Measurements from ENCODE around the gene CCDC136. TPM values are rescaled to one million over a fixed set of nuclear protein-coding genes. Genes with fewer than 3 reads are reported as not detected.

Gene CCDC136
- total RNA-seq, 2 experiments from 2014 or later = 11.7 to 33.5 TPM

- H3K27ac ChIP-seq (ENCODE audit: low read depth, low read length, poor library complexity, severe bottlenecking) = no peak overlapping the region
- no peaks in the 10 kb centered on the region for H3K9me3 ChIP-seq (ENCODE audit: low read length)
- no peaks in the 10 kb centered on the region for H3K9me2 ChIP-seq (ENCODE audit: insufficient read depth, low read length)
- H3K4me1 ChIP-seq (ENCODE audit: insufficient read depth, low read length, poor library complexity, severe bottlenecking) = peaks cover 16% of the 10 kb centered on the region
- ChIA-PET POLR2A (no interaction called here), CTCF (ENCODE audit: unreplicated experiment) (no interaction called here)
- TF ChIP-seq CTCF (conservative IDR thresholded peaks at IDR 0.05; ENCODE audit: low read length) (no peak), EZH2phosphoT487 (IDR thresholded peaks at IDR 0.05; ENCODE audit: borderline replicate concordance, low read depth, low read length) (no peak)
- no peak overlapping the region for H3K4me3 ChIP-seq (ENCODE audit: low read depth, low read length, poor library complexity, severe bottlenecking)
- intact Hi-C loops (cut with micrococcal nuclease; ENCODE audit: unreplicated experiment) = loop anchor here (5.0 kb wide), 2 partner anchors 89 to 299 kb away; no protein-coding TSS in a partner anchor
- DNase-seq (ENCODE audit: low spot score) = no peak
- H2AFZ ChIP-seq (ENCODE audit: low read length) = no peak overlapping the region
- H3K4me2 ChIP-seq (ENCODE audit: low read length) = no peak overlapping the region
- no peaks in the 10 kb centered on the region for H3K36me3 ChIP-seq (ENCODE audit: insufficient read depth, low read length)
- no peaks in the 10 kb centered on the region for H4K20me1 ChIP-seq (ENCODE audit: insufficient read depth, low read length)
- BruUV-seq (replicated peaks) = no TSS peak
- H3K79me2 ChIP-seq (ENCODE audit: insufficient read depth, low read depth, low read length) = no peaks in the 10 kb centered on the region
Observed at GRCh38 chr7:128793181-128793547, 1.4 kb downstream of the CCDC136 start.

GRCh38 chr7:128794020-128794419 lies 2.3 kb downstream of the CCDC136 start:
- H3K79me2 ChIP-seq (ENCODE audit: insufficient read depth, low read depth, low read length) = no peaks in the 10 kb centered on the region
- CTCF ChIA-PET (ENCODE audit: unreplicated experiment) = no interaction called here
- no peaks in the 10 kb centered on the region for H3K36me3 ChIP-seq (ENCODE audit: insufficient read depth, low read length)
- peak; percentile 49 for DNase-seq (ENCODE audit: low spot score)
- H3K4me3 ChIP-seq (ENCODE audit: low read depth, low read length, poor library complexity, severe bottlenecking) = no peak overlapping the region
- H4K20me1 ChIP-seq (ENCODE audit: insufficient read depth, low read length) = no peaks in the 10 kb centered on the region
- peaks cover 16% of the 10 kb centered on the region for H3K4me1 ChIP-seq (ENCODE audit: insufficient read depth, low read length, poor library complexity, severe bottlenecking)
- no peaks in the 10 kb centered on the region for H3K9me3 ChIP-seq (ENCODE audit: low read length)
- TF ChIP-seq EZH2phosphoT487 (IDR thresholded peaks at IDR 0.05; ENCODE audit: borderline replicate concordance, low read depth, low read length) (no peak), CTCF (conservative IDR thresholded peaks at IDR 0.05; ENCODE audit: low read length) (peak; percentile 68)
- H3K9me2 ChIP-seq (ENCODE audit: insufficient read depth, low read length) = no peaks in the 10 kb centered on the region
- H2AFZ ChIP-seq (ENCODE audit: low read length) = no peak overlapping the region
- BruUV-seq (replicated peaks) = no TSS peak
- intact Hi-C loops (cut with micrococcal nuclease; ENCODE audit: unreplicated experiment) = loop anchor here (5.0 kb wide), 2 partner anchors 88 to 298 kb away; no protein-coding TSS in a partner anchor
- H3K27ac ChIP-seq (ENCODE audit: low read depth, low read length, poor library complexity, severe bottlenecking) = no peak overlapping the region
- no peak overlapping the region for H3K4me2 ChIP-seq (ENCODE audit: low read length)
- POLR2A ChIA-PET = no interaction called here

- no peaks in the 10 kb centered on the region for H3K9me2 ChIP-seq (ENCODE audit: insufficient read depth, low read length)
Observed at GRCh38 chr7:128794436-128794835, 2.7 kb downstream of the CCDC136 start.

More at GRCh38 chr7:128794436-128794835, 2.7 kb downstream of the CCDC136 start:
- POLR2A ChIA-PET = no interaction called here
- BruUV-seq (replicated peaks) = no TSS peak
- no peak overlapping the region for H3K27ac ChIP-seq (ENCODE audit: low read depth, low read length, poor library complexity, severe bottlenecking)
- intact Hi-C loops (cut with micrococcal nuclease; ENCODE audit: unreplicated experiment) = loop anchor here (5.0 kb wide), 2 partner anchors 88 to 298 kb away; no protein-coding TSS in a partner anchor
- H3K4me2 ChIP-seq (ENCODE audit: low read length) = no peak overlapping the region
- H3K36me3 ChIP-seq (ENCODE audit: insufficient read depth, low read length) = no peaks in the 10 kb centered on the region
- CTCF ChIA-PET (ENCODE audit: unreplicated experiment) = no interaction called here
- H2AFZ ChIP-seq (ENCODE audit: low read length) = no peak overlapping the region
- H3K4me3 ChIP-seq (ENCODE audit: low read depth, low read length, poor library complexity, severe bottlenecking) = no peak overlapping the region
- no peak for DNase-seq (ENCODE audit: low spot score)
- no peak for TF ChIP-seq EZH2phosphoT487 (IDR thresholded peaks at IDR 0.05; ENCODE audit: borderline replicate concordance, low read depth, low read length)
- no peaks in the 10 kb centered on the region for H3K79me2 ChIP-seq (ENCODE audit: insufficient read depth, low read depth, low read length)
- peaks cover 16% of the 10 kb centered on the region for H3K4me1 ChIP-seq (ENCODE audit: insufficient read depth, low read length, poor library complexity, severe bottlenecking)
- no peaks in the 10 kb centered on the region for H3K9me3 ChIP-seq (ENCODE audit: low read length)
- no peaks in the 10 kb centered on the region for H4K20me1 ChIP-seq (ENCODE audit: insufficient read depth, low read length)

Measured in OCI-LY7 (cell line).